ENCODE results near the gene CLASP1.

DNA sequence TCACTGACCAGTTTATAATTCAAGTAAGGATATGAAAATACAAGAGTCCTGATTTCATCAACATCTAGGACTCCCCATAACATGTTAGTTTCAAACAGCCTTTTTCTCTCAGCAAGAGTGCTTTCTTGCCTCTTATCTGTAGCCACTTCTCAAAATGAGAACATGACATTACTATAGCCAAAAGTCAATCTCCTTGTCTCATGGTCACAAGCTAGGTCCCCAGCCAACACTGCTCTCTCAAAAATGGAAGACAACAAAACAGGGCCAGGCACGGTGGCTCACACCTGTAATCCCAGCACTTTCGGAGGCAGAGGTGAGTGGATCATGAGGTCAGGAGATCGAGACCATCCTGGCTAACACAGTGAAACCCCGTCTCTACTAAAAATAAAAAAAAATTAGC lies 15.8 kb downstream of the CLASP1 start:
- TF ChIP-seq POLR2A (IDR thresholded peaks at IDR 0.05) = no peak
- TF ChIP-seq, protein P1, sequence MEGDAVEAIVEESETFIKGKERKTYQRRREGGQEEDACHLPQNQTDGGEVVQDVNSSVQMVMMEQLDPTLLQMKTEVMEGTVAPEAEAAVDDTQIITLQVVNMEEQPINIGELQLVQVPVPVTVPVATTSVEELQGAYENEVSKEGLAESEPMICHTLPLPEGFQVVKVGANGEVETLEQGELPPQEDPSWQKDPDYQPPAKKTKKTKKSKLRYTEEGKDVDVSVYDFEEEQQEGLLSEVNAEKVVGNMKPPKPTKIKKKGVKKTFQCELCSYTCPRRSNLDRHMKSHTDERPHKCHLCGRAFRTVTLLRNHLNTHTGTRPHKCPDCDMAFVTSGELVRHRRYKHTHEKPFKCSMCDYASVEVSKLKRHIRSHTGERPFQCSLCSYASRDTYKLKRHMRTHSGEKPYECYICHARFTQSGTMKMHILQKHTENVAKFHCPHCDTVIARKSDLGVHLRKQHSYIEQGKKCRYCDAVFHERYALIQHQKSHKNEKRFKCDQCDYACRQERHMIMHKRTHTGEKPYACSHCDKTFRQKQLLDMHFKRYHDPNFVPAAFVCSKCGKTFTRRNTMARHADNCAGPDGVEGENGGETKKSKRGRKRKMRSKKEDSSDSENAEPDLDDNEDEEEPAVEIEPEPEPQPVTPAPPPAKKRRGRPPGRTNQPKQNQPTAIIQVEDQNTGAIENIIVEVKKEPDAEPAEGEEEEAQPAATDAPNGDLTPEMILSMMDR (IDR thresholded peaks at IDR 0.05) = no peak
